GM11168 (cell line): ENCODE measurements around the gene RIN3.

Experiments
- in situ Hi-C: fragments of 300-500 bp; cut with MboI; formaldehyde crosslinking; loops from one replicate; pipeline ENCODE4 v1.12.0; 2022; ENCODE audit warnings: low sequenced_read_pairs; ENCODE audit not compliant: unreplicated experiment

RIN3 gene

DNA sequence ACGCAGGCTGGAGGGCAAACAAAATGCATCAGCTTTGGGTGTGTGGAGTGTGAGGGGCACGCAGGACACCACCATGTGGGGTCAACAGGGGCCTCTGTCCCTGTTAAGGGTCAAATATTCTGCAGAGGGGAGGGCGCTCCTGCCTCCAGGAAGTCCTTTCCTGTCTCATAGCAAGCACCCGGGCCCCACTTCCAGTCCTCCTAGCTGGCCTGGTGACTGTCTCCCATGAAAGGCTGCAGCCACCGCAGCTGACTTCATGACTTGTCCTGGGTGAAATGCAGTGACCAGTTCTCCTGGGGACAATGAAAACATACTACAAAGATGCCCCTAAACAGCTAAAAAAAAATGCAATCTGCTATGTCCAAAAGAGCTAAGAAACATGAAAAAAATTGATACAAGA, 181.2 kb downstream of the RIN3 start:
- in situ Hi-C loops = loop anchor here (25.0 kb wide), 1 partner anchor 558 kb away; no protein-coding TSS in a partner anchor

DNA sequence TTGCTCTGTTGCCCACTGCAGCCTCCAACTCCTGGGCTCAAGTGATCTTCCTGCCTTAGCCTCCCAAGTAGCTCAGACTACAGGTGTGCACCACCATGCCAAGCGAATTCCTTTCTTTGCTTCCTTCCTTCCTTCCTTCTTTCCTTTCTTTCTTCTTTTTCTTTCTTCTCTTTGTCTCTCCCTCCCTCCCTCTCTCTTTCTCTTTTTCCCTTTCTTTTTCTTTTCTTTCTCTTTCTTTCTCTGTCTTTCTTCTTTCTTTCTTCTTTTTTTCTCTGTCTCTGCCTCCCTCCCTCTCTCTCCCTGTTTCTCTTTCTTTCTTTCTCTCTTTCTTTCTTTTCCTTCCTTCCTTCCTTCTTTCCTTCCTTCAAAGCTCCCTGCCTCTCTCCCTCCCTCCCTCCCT, 182.0 kb downstream of the RIN3 start:
- in situ Hi-C loops = loop anchor here (25.0 kb wide), 1 partner anchor 558 kb away; no protein-coding TSS in a partner anchor

DNA sequence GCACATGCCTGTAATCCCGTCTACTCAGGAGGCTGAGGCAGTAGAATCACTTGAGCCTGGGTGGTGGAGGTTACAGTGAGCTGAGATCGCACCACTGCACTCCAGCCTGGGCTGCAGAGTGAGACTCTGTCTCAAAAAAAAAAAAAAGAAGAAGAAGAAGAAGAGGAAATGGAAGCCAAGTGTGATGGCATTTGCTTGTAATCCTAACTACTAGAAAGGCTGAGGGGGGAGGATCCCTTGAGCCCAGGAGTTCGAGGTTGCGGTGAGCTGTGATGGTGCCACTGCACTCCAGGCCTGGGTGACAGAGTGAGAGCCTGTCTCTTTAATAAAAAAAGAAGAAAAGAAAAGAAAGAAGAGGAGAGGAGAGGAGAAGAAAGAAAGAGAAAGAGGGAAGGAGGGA, 182.8 kb downstream of the RIN3 start:
- in situ Hi-C loops = loop anchor here (25.0 kb wide), 1 partner anchor 559 kb away; no protein-coding TSS in a partner anchor

- in situ Hi-C loops = loop anchor here (25.0 kb wide), 1 partner anchor 561 kb away; no protein-coding TSS in a partner anchor
Observed at GRCh38 chr14:92698393-92698792, 184.8 kb downstream of the RIN3 start.

GRCh38 chr14:92701826-92702225, 188.2 kb downstream of the RIN3 start:
- in situ Hi-C loops = no loop called here

DNA sequence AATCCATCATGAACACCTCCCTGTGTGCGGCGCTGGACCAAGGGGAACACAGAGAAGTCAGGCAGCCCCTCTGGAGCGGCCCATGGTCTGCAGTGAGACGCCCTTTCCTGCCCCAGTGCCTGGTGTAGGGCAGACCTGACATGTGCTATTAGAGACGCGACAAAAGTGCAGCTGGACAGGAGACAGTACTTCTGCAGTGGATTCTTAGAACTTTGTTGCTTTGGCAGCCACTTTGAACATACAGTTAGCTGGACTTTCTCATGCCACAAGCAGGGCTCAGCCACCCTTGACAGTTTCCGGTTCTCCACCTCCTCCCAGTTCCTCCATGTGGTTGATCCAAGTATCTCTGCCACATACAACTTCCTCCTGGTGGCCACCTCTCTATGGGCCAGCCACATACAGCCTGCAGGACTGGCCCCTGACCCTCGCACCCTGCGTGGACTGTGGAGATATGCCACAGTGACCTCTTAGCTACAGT, 188.9 kb downstream of the RIN3 start:
- in situ Hi-C loops = no loop called here

DNA sequence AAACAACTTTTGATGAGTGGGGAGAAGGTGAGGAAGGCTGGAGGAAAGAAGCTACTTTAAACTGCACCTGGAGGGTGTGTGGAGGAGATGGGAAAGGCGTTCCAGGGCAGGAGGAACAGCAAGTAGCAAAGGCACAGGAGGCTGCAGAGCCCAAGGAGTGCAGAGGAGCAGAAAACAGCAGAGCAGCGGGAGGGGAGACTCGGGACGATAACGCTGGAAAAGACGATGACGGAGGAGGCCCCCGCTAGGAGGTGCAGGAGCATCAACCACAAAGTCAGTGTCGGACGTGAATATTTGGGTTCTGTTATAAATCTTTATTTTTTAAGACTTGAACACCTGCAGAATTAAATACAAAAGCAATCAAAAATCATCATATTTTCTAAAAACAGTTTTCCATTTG, 189.9 kb downstream of the RIN3 start:
- in situ Hi-C loops = no loop called here

GRCh38 chr14:92704036-92704804, 190.6 kb downstream of the RIN3 start:
- in situ Hi-C loops = no loop called here

DNA sequence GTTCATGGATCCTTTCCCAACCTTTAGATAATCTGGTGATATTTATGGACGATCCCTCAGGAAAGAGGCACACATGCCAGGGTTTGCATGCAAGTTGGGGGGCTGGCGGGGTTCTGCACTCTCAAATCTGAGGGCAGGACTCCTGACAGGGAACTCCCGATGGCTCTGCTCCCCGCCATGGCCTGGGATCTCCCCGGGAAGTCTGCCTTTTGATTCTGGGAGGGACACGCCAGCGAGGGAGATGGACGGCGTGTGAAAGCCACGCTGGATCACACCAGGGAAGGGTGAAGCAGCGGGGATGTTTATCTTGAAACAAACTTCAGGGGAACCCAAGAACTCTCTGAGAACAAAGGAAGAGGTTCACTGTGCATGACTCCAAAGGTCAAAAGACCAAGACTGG, 191.2 kb downstream of the RIN3 start:
- in situ Hi-C loops = no loop called here

- in situ Hi-C loops = no loop called here
Observed at GRCh38 chr14:92706386-92706785, 192.8 kb downstream of the RIN3 start.

GRCh38 chr14:92709340-92710000, 195.9 kb downstream of the RIN3 start:
- in situ Hi-C loops = no loop called here

- in situ Hi-C loops = no loop called here
Observed at GRCh38 chr14:92710001-92710341, 196.4 kb downstream of the RIN3 start.

DNA sequence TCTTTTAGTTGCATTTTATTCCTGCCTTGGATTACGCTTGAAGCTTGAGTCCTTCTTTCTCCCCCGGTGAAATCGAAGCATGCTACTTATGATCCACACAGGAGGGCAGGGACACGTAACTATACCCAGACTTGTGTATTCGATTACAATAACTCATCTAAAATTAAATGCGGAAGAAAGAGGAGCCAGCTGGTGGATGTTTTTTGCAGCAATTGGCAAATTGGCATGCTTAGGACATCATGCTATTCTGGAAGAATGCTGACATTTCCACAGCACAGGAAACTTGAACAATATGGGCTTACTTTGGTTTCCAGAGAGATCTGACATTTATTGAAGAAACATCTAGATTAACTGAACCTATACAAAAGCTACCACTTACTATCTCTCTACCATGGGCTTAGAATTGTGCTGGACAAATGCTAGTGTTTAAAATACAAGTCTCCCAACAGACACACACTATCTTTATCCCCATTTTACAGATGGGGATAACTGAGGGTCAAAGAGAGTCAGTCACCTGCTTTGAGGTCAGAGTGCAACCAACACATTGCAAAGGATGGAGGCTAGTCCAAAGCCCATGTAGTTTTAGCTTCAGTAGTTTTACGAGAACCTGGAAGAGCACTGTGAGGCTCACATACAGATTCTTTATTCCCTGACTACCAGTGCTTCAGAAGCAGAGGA, 198.5 kb downstream of the RIN3 start:
- in situ Hi-C loops = no loop called here

- in situ Hi-C loops = no loop called here
Observed at GRCh38 chr14:92712654-92713051, 199.1 kb downstream of the RIN3 start.

DNA sequence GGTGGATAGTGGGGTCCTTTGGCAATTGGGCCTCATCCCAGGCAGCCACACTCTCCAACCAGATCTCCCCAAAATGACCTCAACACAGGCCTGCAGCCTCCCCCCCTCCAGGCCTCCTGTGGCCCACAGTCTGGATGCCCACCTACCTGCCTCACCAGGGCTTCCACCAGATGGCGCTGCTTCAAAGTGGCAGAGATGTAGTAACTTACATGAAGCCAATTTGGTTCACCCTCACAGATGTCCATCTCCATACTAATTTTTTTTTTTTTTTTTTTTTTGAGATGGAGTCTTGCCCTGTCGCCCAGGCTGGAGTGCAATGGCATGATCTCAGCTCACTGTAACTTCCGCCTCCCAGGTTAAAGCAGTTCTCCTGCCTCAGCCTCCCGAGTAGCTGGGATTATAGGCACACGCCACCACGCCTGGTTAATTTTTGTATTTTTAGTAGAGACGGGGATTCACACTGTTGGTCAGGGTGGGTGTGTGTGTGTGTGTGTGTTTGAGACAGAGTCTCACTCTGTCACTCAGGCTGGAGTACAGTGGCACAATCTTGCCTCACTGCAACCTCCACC, 201.2 kb downstream of the RIN3 start:
- in situ Hi-C loops = loop anchor here (5.0 kb wide), 1 partner anchor 67 kb away; no protein-coding TSS in a partner anchor

GRCh38 chr14:92716131-92716530, 202.6 kb downstream of the RIN3 start:
- in situ Hi-C loops = loop anchor here (5.0 kb wide), 1 partner anchor 66 kb away; no protein-coding TSS in a partner anchor

DNA sequence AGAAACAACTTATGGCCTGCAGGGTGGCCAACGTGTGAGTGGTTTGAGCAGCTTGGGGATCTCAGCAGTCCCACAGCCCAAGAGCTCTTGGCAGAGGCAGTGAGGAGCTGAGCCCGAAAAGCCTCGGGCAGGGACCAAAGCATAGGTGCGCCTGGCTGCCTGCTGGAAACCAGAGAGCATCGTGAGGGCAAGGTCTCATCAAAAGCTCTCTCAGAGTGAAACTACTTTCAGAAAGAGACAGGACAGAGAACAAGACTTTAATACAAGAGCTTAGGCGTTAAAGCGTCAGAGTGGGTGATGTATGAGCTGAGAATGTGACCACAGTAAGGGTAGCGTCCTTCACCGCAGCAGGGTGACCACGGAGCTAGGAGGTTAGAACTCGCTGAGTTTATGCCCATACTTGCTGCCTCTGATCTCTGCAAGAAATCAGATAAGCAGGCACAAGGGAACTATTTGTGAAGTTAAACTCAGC, 204.0 kb downstream of the RIN3 start:
- in situ Hi-C loops = loop anchor here (5.0 kb wide), 1 partner anchor 65 kb away; no protein-coding TSS in a partner anchor

- in situ Hi-C loops = loop anchor here (5.0 kb wide), 1 partner anchor 64 kb away; no protein-coding TSS in a partner anchor
Observed at GRCh38 chr14:92718664-92719063, 205.1 kb downstream of the RIN3 start.

DNA sequence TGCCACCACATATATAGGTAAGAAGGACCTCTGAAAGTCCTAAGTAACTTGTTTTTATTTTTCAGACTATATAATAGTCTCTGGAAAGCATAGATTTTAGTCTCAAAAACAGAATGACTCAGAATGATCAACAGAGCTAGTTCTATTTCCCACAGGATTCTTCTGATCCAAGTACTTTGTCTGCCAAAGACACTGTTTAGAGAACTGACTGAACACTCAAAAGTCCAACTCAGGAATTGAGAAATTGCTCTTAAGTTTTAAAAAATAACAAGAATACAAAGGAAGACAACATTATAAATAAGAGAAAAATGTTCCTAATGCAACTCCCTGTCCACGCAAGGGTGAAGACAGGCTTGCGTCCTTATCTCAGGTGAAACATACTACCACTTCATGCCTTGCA, 205.8 kb downstream of the RIN3 start:
- in situ Hi-C loops = loop anchor here (5.0 kb wide), 1 partner anchor 63 kb away; no protein-coding TSS in a partner anchor

DNA sequence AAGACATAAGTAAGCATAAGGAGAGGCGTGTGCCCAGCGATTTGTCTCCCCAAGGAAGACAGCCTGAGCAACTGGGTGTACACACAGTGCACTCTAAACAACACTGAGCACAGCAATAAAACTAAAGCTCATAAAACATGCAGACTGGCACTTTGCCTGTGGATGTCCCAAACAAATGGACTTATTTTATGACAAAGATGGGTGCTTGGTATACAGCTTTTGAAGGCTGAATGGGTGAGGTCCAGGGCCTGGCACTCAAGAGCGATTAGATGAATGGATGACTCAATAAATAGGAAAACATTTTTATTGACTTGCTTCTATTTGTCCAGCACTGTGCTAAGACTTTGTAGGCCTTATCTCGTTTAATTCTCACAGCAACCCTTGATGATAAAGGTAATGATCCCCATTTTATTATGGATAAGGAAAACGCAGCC, 206.3 kb downstream of the RIN3 start:
- in situ Hi-C loops = loop anchor here (5.0 kb wide), 1 partner anchor 62 kb away; no protein-coding TSS in a partner anchor
